Inferior parietal cortex (tissue), 1 donor: ENCODE measurements around the gene CNTNAP5.

Experiments
- DNase-seq: peaks from one replicate; pipeline ENCODE4 v3.0.0-alpha.2; 2016; ENCODE audit errors: extremely low spot score

CNTNAP5 gene

DNA sequence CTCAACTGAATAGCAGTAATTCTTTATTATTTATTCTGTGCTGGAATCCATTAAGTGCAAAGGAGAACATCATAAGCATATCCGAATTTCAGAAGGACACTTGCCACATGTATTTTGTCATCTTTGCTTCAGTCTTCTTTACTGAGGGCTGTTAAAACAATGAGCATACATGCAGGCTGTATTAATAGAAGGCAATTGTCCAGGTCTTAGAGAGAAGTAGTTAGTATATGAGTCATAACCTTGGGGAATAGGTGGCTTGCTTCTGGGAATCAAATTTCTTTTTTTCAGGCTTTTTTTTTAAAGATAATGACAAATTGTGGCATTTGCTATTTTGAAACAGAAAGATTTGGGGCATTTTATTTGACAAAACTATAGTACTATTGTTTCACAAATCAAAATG, 773.5 kb downstream of the CNTNAP5 start:
- DNase-seq = no peak

DNA sequence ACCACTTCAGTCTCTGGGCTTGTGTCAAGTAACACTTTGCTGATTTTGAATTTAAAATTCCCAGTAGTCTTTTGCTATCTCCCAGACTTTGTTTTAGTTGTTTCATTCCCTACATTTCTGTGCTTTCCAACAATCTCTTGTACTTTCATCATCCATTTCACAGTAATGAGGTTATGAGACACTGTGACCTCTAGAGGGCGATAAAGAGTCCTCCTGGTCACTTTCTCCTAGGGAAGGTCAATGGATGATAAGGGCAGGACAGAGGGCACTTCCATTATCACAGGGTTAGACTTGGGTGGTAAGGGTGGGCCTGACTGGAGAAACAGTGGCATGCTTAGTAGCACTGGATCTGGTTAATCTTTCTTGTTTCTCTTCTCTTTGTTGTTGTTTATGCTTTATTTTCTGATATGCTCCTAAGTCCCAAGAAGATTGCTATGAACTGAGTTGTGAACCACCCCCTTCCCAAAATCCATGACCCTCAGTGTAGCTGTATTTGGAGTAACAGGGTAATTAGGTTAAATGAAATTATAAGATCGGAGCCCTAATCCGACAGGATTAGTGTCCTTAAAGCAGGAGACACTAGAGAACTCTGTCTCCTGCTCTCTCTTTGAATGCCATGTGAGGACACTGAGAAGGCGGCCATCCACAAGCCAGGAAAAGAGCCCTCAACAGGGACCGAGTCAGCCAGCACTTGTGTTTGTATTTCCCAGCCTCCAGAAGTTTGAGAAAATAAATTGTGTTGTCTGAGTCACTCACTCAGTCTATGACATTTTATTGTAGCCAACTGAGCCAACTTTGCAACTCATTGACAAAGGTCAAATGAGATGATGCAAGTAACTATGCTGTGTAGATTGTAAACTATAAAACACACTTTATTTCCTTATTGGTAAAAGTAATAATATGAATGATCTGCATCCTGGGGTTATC, 779.2 kb downstream of the CNTNAP5 start:
- peak; percentile 73 for DNase-seq

DNA sequence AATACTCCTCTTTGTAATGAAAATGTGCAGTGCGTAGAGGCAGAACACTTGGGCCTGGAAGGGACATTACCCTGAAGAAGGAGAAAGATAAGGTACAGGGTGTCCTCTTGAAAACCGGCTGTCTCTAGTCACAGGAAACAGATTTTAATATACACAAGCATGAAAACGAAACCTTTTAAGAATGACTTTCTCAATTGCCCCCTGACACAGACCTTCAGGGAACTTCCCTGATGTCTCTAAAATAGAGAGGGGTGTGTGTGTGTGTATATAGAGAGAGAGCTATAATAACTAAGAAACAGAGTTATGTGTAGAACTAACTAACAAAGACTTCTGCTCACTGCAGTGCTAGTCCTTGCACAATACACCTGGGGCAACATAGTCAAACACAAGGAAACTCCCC, 780.0 kb downstream of the CNTNAP5 start:
- no peak for DNase-seq

DNA sequence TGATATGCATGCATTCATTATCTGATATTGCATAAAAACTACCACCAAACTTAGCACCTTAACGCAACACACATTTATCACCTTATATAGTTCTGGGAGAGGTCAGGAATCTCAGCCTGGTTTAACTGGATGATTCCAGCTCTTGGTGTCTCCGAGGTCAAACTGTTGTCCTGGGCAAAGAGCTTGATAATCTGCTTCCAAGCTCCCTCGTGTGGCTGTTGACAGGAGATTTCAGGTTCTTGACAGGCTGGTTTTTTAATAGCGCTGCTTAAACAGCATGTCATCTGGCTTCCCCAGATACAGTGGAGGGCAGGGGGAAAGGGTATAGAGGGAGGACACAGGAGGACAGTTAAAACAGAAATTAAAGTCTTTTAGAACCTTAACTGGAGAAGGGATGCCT, 785.0 kb downstream of the CNTNAP5 start:
- peak; percentile 18 for DNase-seq

DNA sequence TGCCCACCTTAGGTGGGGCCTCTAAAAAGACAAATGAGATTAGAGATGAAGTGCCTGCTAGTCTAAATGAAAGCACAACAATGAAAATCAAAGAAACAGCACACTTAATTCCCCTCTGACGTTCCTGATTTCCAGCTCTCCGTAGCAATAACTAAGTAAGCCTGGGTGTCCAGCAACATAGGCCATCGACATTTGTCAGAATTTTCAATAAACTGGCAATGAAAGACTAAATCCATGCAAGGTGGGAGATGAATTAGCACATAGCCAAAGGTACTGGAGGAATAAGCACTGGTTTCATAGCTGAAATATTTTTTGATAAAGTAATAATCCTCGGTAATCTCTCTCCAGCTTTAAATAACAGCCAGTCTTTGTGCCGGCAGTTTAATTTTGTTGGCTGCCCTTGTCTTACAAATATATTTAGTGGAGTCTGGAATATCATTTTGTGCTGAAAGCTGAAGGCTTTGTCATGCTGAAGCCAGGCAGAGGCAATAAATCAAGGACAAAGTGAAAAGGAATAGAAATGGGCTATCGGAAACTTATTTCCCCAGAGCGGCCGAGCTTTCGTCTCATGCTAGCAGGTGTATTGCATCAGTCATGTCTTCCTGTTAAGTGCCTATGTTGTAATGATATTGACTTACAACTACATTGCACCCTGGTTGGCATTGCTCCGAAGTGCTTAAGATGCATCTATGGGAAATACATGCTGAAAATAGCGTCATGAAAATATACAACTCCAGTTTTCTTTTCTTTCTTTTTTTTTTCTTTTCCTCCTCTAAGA, 790.1 kb downstream of the CNTNAP5 start:
- DNase-seq = no peak

DNA sequence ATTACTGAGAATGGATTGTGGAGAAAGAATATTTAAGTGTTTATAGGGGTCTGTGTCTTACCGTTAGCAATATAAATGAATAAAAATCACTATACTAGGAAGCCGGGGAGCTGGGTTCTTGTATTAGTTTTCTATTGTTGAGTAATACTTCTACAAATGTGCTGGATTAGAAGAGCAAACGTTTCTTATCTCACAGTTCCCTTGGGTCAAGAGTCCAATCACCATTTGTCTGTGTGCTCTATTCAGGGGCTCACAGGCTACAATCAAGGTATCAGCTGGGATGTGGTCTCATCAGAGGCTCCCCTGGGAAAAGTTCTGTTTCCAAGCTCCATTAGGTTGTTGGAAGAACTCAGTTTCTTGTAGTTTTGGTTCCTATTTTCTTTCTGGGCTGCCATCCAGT, 790.9 kb downstream of the CNTNAP5 start:
- no peak for DNase-seq

DNA sequence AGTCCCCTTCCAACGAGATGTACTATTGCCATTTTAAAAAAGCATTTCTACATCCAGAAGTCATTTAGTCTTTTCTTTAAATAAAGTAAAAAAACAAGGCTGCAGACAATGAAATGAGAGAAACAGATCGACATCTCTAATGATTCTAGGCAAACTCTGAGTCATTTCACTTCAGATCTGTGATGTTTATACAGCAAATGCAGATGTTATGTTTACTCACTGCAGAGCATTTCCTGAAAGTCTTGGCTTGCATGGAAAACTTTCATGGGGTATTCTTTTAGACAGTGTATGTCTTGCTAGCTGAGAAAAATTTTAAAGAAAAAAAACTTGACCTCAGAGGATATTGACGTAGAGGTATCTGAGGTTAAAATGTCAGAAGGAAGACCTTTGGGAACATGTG, 797.4 kb downstream of the CNTNAP5 start:
- no peak for DNase-seq

DNA sequence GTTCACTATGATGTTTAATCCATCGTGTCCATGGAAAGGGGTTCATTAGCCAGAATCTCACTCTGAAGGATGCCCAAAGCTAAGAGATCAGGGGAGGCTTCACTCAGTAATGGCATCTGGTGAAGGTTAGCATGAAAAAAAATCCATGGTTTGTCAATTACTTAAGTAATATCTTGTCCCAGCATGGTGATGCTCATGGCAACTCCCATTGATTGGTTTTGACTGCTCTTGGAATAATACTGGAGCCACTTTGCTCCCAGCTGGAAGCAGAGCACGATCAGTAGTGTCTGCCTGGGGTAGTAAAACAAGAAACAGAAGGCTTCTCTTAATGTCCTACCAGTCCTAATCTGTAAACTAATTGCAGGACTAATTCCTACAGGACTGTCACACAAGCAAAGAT, 799.4 kb downstream of the CNTNAP5 start:
- no peak for DNase-seq

DNA sequence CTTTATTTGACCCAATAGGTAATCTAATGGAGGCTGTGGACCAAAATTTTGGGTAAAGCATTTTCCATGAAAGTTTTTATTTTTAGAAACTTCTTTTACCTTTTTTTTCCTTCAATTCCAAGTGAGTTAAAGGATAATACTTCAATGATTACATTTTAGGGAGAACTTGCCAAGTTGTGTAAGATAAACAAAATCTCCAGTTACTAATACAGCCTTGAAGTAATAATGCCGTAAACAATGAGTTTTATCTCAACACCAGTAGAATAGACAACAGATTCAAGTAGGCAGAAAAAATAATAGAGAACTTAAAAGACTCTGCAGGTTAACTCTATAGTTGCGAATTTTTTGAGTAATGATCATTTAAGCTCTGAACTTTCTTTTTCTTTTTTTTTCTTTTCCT, 807.4 kb downstream of the CNTNAP5 start:
- no peak for DNase-seq

DNA sequence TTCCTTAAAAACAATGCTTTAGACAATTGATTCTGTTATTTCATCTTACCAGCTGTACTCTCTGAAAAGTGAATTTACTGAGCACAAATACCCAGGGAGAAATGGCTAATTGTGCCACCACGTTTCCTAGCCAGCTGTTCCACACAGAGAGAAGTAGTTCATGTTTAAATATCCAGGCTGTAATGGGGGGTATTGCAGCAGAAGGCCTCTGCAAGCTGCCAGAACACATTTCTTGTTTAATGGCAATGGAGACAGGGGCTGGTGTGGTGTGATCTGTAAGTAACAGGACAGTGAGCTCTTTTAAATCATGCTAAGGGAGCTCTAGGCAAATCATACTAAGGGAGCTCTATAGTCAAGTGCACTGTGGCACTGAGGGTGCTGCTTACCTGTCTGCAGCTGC, 809.2 kb downstream of the CNTNAP5 start:
- no peak for DNase-seq

DNA sequence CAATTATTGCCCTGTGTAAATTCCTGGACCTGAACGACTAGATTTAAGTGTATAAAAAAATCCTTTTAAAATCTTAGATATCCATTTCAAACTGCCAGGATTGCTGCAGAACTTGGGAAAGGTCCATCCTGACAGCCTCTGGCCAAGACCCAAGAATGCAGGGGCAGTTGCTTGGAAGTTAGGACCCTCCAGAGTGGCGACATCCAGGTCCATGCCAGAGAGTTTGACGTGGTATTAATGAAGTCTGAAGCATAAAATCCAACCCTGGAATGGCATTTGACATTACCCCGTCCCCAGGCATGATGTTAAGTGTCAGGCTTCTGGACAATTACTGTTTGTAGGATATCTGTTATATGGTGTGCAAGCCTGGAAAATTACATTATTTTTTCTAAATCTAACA, 810.2 kb downstream of the CNTNAP5 start:
- DNase-seq = no peak

DNA sequence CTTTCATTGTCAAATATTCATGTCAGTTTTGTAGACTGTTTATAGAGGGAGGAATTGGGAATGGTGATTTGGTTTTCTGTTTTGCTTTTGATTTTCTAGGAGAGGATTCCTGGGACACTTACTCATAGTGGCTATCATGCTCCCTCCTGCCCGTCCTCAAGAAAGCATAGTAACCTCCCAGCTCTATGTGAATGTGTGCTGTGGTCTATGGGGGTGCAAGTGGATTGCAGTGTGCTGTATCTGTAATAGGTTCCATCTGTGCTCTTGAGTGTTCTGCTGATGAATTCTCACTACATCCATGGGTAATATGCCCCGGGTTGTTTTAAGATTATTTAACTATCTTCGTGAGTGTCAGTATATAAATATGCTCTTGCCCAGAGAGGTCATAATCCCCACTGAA, 811.3 kb downstream of the CNTNAP5 start:
- DNase-seq = no peak

DNA sequence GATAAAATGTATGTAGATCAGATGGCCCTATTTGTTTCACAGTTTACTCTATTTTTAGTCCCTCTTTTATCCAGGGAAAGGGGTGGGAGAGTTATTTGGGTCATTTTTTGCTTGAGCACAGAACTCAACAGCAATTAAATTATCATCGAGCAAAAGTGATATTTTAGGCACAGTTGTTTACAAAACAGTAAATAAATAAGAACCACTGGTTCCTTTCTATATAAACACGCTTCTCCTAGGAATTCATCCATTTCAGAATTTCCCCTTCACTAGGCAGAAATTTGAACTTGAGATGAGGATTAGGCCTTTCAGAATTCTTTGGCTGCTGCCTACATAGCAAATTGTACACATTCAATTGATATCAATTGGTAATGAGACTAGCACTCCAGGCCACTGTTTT, 812.4 kb downstream of the CNTNAP5 start:
- no peak for DNase-seq

DNA sequence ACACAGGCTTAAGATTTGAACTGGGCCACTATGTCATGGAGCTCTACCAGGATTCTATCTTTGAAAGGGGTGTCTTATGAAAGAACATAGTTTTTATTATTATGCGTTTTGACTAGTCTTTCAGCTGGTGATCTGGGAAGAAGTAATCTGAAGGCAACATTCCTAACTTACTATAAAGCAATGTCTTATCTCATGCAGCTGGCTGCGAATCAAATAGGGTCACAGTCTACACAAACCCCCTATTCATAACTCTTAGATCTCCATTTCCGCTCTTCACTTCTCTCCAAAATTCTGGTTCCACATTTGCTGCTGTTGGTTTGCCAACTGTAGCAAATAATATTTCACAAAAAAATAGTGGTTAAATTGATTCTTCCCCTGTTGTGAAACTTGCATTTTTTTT, 813.3 kb downstream of the CNTNAP5 start:
- no peak for DNase-seq

DNA sequence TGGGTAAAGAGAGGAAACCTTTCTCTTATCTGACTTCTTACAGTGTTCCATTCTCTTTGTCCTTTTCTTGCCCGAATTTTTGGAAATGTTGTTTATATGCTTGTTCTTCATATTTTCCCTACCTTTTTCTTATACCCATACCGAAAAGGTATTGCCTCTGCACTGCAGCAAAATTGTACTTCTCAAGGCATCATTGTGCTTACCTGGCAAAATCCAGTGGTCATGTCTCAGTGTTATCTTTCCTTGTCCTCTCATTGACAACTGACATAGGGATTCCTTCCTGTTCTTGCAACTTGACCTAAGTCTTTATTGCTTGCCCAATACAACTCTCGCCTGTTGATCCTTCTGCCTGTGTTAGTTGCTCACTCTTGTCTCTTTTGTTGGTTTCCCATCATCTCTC, 842.2 kb downstream of the CNTNAP5 start:
- DNase-seq = no peak

DNA sequence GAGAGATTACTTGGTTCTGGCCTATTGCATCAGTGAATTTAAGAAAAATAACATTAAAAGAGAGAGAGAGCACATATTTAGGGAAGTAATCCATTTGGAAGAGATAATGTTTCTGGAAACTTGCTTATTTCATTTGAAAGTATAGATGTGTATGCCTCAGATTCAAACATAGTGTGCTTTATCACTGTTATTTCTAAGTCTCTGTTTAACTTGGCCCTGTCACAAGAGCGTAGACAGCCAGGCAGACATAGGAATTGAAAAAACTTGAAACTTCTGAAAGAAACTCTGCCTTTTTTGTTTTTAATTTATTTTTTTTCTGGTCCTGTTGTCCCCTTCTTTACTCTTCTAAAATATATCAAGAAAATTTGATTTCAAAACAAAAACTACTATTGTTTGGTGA, 849.1 kb downstream of the CNTNAP5 start:
- DNase-seq = no peak

DNA sequence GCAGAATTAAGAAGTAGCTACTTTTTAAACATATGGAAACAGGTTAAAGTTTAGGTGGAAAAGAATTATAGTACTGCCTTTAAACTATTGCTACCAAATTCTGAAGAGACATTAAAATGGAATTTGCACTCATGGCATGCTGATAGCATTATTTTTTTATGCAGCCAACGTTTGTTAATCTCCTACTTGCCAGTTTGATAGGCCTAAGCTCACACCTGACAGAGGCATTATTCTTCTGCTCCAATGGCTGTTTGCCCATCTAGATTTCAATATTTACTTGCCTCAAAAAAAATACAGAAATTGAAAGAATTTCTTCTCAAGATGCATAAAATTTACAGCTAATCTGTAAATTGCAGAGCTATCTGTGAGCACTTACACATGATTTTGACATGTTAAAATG, 849.6 kb downstream of the CNTNAP5 start:
- DNase-seq = no peak

DNA sequence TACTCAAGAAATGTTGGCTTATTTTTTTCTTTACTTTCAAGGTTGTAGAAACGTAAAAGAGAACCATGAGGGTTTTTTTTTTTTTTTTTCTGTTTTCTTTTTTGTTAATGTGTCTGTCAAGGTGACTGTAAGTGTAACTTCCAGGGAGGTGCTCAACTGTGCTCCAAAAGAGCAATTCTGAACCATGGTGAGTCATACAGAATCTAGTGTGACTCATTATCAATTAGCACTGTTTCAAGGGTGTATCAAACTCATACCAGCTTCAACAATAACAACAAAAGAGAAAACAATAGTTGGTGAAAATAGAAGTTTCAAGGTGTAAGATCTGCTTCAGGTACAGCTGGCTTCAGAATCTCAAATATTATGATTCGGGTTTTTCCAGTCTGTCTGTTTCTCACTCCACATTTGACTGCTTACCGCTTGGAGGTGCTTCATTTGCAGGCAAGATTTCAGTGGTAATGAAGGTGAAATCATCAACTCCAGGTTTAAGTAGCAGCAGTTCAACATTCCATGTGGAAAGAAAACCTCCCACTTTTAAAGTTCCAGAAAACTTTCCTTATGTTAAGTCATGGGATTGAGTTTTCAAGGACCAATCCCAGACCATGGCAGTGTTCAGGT, 850.6 kb downstream of the CNTNAP5 start:
- no peak for DNase-seq

DNA sequence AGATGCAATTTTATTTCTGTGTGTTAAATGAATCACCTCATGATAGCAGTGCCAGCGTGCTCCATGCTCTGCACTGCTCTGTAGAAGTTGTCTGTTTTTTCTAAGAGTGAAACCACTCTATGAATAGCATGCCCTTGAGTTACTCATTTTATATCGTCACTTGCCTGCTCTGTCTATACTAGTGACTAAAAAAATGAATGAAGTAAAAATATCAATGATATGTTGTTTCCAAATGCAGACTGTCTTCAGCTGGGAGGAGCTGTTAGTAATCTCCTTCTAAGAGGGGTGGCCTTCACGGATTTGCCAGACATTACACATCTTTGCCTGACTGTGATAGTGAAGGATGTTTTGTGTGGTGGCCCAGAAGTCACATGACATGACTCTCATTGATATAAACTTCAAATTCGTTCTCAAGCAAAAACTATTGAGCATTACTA, 852.1 kb downstream of the CNTNAP5 start:
- no peak for DNase-seq

DNA sequence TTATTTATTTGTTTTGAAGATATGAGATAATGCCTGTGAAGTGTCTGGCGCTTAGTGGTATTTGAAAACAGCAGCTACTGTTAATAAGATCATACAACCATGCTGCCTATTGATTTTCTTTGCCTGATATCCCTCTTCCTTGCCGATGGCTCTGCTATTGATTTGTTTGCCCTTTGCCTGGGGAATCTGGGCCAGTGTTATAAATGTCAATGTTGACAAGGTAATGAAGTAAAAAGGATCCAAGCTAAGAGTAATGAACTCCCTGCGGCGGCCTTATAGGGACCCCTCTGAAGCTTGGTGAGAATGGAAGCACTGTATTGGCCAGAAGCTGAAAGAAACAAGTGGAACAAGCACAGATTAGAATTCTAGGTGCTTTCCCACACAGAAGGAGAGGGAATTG, 854.6 kb downstream of the CNTNAP5 start:
- no peak for DNase-seq

DNA sequence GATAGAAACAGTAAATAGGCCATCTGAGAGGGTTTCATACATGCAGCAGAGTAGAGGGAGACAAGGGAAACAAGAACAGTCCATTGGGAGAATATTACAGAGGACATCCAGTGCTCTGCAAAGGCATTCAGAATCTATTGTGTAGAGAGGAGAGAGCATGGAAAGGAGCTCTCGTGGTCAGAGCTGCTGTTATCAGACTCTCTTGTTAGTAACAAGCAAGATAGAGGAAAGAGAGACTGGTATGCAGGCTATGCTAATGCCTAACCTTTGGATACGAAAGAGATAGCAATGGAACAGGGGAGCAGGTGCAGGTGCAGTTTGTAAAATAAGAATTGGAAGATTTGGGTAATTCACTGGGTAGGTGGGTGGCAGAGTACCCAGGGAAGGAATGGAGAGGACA, 855.9 kb downstream of the CNTNAP5 start:
- no peak for DNase-seq

DNA sequence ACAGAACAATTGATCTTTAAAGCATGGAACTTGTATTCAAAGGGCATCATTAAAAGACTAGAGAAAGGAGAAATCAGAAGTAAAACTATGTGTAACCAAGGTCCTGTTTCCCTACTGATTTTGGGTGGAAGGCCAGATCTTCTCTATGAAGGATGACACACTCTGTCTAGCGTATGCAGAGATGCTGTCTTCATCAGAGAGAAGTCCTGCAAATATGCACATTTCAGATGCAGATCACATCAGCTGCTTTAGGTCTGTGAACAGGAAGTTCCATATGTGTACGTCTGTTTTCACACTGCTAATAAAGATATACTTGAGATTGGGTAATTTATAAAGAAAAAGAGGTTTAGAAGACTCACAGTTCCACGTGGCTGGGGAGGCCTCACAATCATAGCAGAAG, 857.3 kb downstream of the CNTNAP5 start:
- DNase-seq = no peak

DNA sequence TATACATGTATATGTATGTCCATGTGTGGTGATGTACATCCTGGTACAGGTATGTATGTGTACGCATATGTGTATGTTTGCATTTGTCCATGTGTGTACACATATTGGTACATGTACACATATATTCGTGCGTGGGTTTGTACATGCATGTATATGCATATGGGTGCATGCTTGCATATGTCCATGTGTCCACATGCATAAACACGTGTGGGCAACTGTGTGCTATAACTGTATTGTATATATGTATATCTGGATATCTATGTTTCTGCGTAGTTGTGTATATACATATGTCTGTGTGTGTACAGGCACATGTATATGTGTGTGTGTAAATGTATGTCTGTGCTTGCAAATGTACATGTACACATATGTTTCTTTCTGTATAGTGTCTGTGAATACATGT, 858.5 kb downstream of the CNTNAP5 start:
- DNase-seq = no peak
